HG03354 (cell line): ENCODE measurements around the gene KRTAP5-11.
"Not testable (repeated sequence)": the region's sequence is repeated elsewhere in the genome, so short reads cannot be mapped to it uniquely, and the experiment has no call there.

Source experiments
- ATAC-seq: cut with Tn5 transposase; IDR thresholded peaks from one replicate; pipeline ENCODE4 v1.9.1; 2021; ENCODE audit warnings: mild to moderate bottlenecking; ENCODE audit not compliant: unreplicated experiment, poor library complexity, severe bottlenecking

Gene KRTAP5-11

GRCh38 chr11:71582309-71582895 lies at the start of gene KRTAP5-11:
Gene KRTAP5-11 (minus strand): TSS chr11:71582875. CDS start chr11:71582837, 38 bp downstream.
- no peak for ATAC-seq

GRCh38 chr11:71631551-71631950 lies 48.9 kb upstream of the KRTAP5-11 start:
- not testable (repeated sequence) for ATAC-seq

- not testable (repeated sequence) for ATAC-seq
These were observed 47.4 kb upstream of the KRTAP5-11 start for GRCh38 chr11:71630071-71630470.

- not testable (repeated sequence) for ATAC-seq
These were observed 46.3 kb upstream of the KRTAP5-11 start for GRCh38 chr11:71628943-71629342.

- ATAC-seq: not testable (repeated sequence)
These were observed 40.6 kb upstream of the KRTAP5-11 start for GRCh38 chr11:71623226-71623625.

- ATAC-seq: not testable (repeated sequence)
These were observed 39.9 kb upstream of the KRTAP5-11 start for GRCh38 chr11:71622561-71622960.

GRCh38 chr11:71615003-71615402 lies 32.3 kb upstream of the KRTAP5-11 start:
- not testable (repeated sequence) for ATAC-seq

GRCh38 chr11:71614366-71614917 lies 31.8 kb upstream of the KRTAP5-11 start:
- not testable (repeated sequence) for ATAC-seq

GRCh38 chr11:71613931-71614330 lies 31.3 kb upstream of the KRTAP5-11 start:
- not testable (repeated sequence) for ATAC-seq

GRCh38 chr11:71611218-71611910 lies 28.7 kb upstream of the KRTAP5-11 start:
- ATAC-seq: not testable (repeated sequence)

- ATAC-seq: not testable (repeated sequence)
These were observed 25.6 kb upstream of the KRTAP5-11 start for GRCh38 chr11:71608272-71608671.

GRCh38 chr11:71607520-71608216 lies 25.0 kb upstream of the KRTAP5-11 start:
- ATAC-seq: not testable (repeated sequence)

GRCh38 chr11:71606853-71607519 lies 24.3 kb upstream of the KRTAP5-11 start:
- not testable (repeated sequence) for ATAC-seq

- not testable (repeated sequence) for ATAC-seq
These were observed 22.3 kb upstream of the KRTAP5-11 start for GRCh38 chr11:71604798-71605488.

- ATAC-seq: not testable (repeated sequence)
These were observed 20.5 kb upstream of the KRTAP5-11 start for GRCh38 chr11:71603221-71603620.

- not testable (repeated sequence) for ATAC-seq
These were observed 6.9 kb upstream of the KRTAP5-11 start for GRCh38 chr11:71589546-71589920.

- ATAC-seq: not testable (repeated sequence)
These were observed 6.3 kb upstream of the KRTAP5-11 start for GRCh38 chr11:71588822-71589545.

- not testable (repeated sequence) for ATAC-seq
These were observed 5.6 kb upstream of the KRTAP5-11 start for GRCh38 chr11:71588314-71588713.

- not testable (repeated sequence) for ATAC-seq
These were observed 3.0 kb upstream of the KRTAP5-11 start for GRCh38 chr11:71585673-71586072.
